GM19238 (cell line): ENCODE results near the gene MAD2L1BP.
"Not testable (repeated sequence)": the region's sequence is repeated elsewhere in the genome, so short reads cannot be mapped to it uniquely, and the experiment has no call there.

Source experiments
- DNase-seq: peaks from one replicate; pipeline ENCODE4 v3.0.0; 2011; ENCODE audit warnings: low spot score; ENCODE audit not compliant: insufficient read length

MAD2L1BP gene, protein sequence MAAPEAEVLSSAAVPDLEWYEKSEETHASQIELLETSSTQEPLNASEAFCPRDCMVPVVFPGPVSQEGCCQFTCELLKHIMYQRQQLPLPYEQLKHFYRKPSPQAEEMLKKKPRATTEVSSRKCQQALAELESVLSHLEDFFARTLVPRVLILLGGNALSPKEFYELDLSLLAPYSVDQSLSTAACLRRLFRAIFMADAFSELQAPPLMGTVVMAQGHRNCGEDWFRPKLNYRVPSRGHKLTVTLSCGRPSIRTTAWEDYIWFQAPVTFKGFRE

DNA sequence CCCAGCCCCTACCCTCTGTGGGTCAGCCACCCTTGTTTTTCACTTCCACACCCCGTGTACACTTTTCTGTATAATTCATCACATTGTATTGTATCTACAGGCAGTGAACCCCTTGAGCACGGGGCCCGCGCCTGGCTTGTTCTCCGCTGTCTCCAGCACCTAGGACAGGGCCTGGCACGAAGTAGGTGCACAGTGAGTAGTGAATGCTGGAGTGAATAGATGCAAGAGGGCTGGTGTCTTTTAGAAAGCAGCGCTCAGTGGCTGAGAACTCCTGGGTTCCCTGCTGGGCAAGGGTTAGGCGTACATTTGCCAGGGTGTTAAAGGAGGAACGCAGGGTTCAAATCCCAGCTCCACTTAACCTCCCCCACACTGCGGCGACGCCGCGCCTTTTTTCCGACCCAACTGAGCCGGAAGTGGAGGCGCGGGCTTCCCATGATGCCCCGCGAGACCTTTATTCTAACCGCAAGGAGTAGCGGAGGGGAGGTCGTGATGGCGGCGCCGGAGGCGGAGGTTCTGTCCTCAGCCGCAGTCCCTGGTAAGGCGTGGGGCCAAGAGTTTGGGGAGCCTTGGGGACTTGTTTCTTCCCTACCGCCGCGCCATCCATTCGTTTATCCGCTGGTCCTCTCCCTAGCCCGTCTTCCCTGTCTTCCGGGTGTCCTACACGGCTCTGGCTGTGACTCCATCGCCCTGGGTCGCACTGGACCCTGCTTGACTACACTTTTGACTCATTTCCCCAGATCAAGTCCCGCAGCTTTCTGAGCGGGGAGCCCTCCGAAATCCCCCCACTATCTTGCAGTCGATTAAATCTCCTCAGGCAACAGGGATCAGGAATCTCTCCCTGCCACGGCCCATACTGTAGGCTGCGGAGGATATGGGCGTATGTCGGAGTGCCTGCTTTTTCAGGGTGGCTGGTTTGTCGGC, at the start of gene MAD2L1BP:
Gene MAD2L1BP (plus strand): TSS at position 454 of the 921 bp plus-strand sequence. CDS start 36 bp downstream, at position 490.
- peak; percentile 76 for DNase-seq

DNA sequence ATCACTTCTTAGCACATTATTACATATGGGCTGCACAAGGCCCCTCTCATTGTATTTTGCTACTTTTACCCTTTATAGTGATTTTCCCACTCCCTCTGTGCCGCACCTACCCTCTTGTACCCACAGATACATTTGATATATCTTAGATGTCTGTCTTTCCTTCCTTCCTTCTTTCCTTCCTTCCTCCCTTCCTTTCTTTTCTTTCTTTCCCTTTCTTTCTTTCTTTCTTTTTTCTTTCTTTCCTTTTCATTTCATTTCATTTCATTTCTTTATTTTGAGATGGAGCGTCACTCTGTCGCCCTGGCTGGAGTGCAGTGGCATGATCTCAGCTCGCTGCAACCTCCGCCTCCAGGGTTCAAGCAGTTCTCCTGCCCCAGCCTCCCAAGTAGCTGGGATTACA, 47.4 kb upstream of the MAD2L1BP start:
- DNase-seq: no peak

DNA sequence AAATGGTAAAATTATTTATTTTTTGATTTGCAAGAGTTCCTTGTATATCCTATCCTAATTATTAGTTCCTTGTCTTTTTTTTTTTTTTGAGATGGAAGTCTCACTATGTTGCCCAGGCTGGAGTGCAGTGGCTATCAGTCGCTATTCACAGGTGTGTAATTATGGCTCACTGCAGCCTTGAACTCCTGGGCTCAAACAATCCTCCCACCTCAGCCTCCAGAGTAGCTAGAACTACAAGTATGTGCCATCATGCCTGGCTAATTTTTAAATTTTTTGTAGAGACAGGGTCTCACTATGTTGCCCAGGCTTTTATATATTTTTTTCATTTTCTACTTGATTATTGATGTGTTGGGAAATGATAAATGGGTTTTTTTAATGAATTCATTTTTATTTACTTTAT, 46.1 kb upstream of the MAD2L1BP start:
- not testable (repeated sequence) for DNase-seq

DNA sequence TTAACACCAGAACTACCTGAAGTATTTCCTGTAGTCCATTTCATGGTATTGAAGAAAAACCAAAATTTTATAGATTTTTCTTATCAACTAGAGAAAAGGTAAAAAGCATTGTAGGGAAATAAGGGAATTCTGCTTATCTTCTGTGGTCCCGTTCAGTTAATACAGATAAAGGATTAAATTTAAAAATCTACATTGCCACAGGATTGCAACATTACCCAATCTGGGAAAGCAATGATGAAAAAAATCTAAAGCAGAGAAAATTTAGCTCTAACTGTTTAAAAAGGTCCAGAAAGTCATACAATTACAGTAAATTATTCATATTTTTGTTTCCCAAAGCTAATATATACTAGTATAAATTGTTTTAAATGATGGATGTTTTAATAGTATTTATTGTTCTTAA, 41.7 kb upstream of the MAD2L1BP start:
- no peak for DNase-seq

DNA sequence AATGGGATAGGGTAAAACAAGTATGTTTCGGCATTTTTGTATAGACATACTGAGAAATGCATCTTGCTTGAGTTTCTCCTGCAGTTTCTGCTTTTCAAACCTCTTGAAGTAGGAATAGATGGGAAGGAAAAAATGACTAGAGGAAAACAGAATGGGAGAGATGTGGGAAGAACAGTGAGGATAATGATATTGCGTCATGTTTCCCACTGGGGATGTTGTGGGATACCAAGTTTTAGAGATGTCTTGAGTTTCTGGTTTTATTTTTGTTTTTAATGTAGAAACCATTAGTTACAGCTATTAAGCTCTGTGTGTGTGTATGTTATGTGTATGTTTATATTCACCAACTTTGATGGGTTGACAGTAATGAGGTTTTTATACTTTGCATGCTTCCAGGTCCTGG, 35.0 kb upstream of the MAD2L1BP start:
- DNase-seq: no peak

DNA sequence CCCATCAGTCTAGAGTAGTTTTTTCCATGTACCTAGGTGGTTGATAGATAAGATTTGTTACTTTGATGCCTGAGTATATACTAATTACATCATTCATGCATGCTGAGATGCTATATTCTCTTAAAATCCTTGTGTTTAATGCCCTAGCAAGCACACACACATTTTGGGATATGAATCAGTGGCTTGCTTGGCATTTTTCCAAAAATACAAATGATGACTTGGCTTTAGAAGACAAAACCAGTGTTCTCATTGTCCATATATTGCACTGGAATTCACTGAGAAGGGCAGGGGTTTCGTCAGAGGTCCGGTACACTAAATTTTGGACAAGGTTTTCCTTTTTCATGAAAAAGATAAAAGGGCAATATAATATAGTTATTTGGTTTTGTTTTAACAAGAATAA, 31.5 kb upstream of the MAD2L1BP start:
- DNase-seq: no peak

DNA sequence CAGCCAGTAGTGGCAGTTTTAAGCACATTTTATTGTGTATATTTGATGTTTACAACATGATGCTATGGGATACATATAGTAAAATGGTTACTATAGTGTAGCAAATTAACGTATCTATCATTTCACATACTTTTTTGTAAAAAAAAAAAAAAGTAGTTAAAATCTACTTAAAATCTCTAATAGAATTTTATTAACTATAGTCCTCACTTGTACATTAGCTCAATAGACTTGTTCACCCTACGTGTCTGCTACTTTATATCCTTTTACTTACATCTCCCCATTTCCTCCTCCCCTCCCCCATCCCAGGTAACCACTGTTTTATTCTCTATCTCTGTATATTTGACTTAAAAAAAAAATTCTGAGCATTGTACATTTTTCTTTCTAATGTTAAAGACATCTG, 29.6 kb upstream of the MAD2L1BP start:
- DNase-seq: no peak

DNA sequence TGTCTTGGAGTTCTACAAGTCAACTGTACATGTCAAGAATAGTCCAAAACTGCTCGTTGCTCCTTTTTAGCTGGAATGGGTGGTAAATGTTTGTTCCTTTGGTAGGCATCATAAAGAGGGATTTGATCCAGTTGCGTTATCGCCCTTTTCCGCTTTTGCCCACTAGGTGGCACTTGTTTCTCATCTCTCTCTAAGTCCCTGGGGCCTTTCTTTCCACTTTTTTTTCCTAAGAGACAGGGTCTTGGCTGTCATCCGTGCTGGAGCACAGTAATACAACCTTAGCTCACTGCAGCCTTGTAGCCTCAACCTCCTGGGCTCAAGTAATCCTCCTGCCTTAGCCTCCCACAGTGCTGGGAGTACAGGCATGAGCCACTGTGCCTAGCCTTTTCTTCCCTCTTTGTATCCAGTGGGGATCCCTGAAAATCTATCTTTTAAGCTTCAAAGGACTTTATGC, 27.3 kb upstream of the MAD2L1BP start:
- peak; percentile 24 for DNase-seq

DNA sequence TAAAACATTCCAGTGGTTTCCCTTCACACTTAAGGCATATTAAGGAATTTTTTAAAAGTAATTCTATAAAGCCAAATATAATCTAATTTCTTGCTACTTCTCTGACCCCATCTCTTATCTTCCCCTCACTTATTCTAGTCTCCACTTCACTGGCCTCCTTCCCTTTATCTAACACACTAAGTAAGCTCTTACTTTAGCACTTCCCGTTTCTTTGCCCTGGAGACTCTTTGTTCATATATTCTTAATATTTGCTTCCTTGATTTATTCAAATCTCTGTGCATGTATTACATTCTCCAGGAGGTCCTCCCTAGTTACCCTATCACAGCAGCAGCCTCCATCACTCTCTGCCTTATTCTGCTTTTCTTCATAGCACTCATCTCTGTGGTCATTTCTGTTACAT, 26.8 kb upstream of the MAD2L1BP start:
- no peak for DNase-seq

DNA sequence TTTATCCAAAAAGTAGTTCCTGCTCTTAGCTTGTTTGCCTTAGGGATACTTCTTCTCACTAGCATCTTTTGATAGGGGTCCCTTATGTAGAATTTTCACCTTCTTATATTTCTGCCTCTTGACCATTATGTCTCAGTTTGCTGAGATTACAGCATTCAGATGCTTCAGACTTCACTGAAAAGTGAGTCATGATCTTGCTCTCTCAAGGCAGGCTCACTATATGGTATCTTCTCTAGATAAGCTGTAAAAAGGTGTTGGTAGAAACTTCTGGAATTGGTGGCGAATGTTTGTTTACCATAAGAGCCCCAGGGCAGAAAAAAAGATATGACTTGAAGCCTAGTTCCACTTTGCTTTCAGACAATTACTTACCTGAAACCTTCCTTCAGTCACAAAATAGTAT, 26.2 kb upstream of the MAD2L1BP start:
- DNase-seq: no peak

DNA sequence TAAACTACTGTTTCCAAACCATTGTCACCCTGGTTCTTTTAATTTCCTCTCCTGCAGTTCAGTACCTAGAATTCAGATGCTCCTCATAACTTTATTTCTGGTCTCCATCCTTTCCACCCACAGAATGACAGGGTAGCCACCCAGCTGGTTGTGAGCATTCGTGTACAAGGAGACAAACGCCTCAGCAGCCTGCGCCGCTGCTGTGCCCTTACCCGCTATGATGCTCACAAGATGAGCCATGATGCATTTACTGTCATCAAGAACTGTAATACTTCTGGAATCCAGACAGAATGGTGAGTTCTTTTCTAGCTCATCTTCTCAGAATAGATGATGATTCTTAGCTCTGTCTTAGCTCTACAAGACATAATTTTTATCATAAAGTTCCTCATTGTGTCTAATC, 25.2 kb upstream of the MAD2L1BP start:
- DNase-seq: no peak

DNA sequence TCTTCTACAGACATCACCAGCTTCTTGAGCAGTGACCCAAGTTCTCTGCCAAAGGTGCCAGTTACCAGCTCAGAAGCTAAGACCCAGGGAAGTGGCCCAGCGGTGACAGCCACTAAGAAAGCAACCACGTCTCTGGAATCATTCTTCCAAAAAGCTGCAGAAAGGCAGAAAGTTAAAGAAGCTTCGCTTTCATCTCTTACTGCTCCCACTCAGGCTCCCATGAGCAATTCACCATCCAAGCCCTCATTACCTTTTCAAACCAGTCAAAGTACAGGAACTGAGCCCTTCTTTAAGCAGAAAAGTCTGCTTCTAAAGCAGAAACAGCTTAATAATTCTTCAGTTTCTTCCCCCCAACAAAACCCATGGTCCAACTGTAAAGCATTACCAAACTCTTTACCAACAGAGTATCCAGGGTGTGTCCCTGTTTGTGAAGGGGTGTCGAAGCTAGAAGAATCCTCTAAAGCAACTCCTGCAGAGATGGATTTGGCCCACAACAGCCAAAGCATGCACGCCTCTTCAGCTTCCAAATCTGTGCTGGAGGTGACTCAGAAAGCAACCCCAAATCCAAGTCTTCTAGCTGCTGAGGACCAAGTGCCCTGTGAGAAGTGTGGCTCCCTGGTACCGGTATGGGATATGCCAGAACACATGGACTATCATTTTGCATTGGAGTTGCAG, 21.8 kb upstream of the MAD2L1BP start:
- DNase-seq: no peak

DNA sequence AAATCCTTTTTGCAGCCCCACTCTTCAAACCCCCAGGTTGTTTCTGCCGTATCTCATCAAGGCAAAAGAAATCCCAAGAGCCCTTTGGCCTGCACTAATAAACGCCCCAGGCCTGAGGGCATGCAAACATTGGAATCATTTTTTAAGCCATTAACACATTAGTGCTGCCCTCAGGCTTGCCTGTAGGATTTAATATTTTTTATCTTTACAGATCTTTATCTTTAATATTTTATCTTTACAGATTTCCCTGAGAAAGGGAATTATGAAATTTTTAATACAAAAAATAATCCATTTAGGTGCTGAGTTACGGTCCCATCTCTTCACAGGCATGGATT, 21.3 kb upstream of the MAD2L1BP start:
- DNase-seq: no peak

DNA sequence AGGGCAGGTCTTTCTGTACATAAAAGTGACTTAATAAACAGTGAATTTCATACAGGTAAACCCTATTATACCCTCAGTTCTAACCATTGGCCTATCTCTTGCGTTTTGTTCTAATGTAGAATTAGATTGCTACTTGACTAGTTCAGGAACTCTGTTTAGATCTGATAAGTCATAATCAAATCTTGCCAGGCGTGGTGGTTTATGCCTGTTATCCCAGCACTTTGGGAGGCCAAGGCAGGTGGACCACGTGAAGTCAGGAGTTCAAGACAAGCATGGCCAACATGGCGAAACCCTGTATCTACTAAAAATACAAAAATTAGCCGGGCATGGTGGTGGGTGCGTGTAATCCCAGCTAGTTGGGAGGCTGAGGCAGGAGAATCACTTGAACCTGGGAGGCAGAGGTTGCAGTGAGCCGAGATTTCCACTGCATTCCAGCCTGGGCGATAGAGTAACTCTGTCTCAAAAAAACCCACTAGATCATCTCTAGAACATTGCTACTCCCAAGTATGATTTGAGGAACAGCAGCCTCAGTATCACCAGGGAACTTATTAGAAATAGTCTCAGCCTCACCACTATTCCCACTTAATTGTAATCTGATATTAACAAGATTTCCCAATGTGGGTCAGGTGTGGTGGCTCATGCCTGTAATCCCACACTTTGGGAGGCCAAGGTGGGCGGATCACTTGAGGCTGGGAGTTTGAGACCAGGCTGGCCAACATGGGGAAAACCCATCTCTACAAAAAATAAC, 18.7 kb upstream of the MAD2L1BP start:
- no peak for DNase-seq

DNA sequence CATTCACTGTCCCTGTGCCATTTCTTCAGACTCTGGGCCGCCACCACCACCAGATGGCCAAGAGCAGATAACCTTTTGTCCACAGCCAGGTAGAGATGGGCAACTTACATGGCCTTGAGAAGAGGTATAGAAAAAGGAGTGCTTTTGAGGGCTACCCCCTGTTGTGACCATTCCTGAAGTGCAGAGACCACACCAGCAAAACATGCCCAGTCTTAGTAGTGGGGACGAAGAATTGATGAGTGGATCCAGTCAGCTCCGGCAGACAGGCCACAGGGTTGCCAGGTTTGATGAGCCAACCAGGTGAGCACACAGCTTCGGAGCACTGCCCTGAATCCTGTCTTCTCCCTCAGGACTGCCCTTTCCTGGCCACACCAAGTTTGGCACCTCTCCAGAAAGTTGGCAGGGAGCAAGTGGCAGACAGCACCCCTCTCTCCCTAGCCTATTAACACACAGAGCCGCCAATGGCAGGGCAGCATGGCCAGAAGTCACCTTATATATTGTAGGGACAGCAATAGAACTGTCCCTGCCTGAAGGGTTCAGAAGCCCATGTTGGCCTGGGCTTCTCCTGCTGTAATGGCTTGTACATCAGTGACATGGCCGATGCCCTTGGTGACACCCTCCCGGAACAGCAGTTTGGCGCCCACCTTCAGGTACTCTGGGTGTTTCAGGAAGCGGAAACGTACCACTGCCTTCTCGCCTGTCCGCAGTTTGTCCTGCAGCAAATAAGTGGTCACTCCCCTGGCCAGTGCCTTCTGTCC, 14.4 kb upstream of the MAD2L1BP start:
- DNase-seq: no peak

DNA sequence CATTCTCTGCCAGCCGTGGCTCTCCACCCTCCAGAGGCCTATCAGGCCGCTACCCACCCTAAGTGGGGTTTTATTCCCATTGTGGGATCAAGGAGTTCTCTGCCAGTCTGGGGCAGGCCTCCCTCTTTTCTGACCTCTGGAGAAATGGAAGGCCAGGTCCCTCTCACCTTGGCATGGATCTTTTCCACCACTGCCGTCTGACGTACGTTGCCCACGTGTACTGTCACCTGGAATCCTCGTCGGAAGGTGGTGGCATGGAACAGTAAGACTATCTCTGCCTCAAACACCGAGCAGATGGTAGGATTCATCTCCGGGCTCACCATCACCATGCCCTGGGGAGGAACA, 13.8 kb upstream of the MAD2L1BP start:
- DNase-seq: no peak

DNA sequence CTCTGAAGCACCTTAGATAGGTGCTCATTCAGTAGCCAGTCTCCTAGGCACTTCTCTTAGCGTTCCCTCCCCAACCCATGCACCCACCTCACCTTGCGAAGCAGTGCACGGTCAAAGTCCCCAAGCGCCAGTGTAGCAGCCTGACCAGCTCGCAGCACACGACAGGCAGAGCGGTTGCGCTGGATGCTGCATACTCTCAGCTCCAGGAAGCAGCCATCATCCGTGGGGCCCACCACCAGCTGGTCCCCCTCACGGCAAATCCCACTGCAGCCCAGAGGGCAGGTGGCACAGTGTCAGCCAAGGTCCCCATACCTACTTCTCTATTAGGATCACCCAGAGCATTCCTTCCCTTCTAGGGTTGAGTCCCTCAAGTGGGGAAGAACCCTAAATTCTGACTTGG, 13.1 kb upstream of the MAD2L1BP start:
- no peak for DNase-seq

DNA sequence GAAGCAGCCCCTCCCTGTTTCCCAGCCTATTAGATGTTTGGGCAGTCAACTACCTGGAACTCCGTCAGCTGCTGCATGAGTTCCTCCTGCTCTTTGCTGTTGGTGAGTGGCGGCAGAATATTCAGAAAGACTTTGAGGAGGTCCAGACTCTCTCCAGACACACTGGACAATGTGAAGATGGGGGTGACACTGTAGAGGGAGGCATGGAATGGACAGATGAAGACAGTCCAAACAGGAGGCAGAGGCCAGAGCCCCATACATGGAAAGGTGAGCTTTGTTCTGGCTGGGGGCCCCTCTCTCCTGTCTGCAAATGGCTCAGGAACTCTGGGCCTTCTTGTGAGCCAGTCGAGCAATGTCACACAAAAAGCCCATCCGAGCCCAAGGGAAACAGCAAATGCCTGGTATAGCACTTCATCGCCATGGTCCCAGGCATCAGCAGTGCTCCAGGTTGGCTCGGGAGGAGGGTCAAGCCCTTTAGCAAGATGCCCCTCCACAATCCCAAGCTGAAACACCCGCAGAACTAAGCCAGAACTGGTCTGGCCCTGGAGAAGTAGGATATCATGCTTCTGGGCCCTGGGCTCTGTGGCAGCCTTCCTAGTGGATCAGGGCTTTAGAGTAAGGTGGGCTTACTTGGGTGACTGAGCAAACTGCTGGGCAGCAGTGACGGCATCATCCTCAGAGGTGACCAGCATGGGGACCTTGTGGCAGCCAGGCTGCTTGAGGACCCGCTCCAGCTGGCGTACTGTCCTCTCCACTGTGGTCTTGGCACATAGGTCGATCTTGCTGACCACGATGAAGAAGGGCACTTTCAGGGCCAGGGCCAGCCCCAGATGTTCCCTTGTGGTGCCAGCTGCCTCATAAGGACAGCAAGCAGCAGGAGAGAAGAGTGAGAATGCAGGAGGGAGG, 11.5 kb upstream of the MAD2L1BP start:
- no peak for DNase-seq

DNA sequence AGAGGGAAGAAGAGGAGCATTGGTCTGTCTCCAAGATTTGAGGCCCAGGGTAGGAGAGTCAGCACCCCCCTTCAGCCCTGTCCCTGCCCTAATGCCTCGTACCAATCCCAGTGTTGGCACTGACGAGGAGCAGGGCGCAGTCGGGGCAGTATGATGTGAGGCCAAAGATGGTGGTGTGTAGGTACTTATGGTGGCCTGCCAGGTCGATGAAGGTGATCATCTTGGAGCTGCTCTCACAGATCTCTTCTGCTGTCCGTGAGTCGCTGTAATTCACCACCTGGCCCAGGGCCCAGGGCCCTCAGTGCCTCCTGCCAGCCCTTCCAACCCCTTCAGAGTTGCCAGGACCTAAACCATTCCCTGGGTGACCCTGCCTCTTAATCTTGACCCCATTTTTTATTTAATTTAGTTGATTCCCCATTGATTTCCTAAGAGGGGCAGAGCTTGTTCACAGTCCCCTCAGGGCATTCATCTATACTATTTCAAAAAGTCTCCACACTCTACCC, 10.8 kb upstream of the MAD2L1BP start:
- DNase-seq: no peak
